Stimulated activated CD8-positive, alpha-beta memory T cell treated with anti-CD3 and anti-CD28 coated beads, Interleukin-12 subunit alpha, Interleukin-12 subunit beta, amount 100 ng/mL, for 24 hours (primary cell): Measurements from ENCODE around the gene UBTD1.

Experiments used
- DNase-seq: peaks from one replicate; pipeline ENCODE4 v3.0.0-alpha.2; 2020; ENCODE audit errors: extremely low read depth

Gene UBTD1

GRCh38 chr10:97483506-97483905 is 15.2 kb upstream of the UBTD1 start:
- DNase-seq = no peak

DNA sequence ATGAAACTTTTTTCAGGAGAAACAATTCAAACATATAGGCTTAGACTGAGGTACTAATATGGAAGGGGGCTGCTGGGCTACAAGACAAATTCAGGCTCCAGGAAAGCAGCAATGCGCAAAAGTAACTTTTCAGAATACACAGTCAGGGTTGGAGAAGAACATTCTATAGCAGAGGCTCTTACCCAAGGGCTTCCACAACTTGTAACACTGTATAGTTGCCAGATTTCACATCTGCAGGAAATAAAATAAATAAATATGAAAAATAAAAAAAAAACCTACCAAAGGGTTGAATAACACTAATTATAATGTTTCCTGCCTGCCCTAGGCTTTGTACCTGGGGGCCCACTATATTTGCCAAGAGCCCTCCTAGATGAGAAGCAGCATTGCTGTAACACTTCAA is 14.8 kb upstream of the UBTD1 start:
- DNase-seq = no peak

GRCh38 chr10:97485647-97486281 is 13.0 kb upstream of the UBTD1 start:
- DNase-seq = no peak

- no peak for DNase-seq
Observed at GRCh38 chr10:97490592-97490991, 8.1 kb upstream of the UBTD1 start.

- no peak for DNase-seq
Observed at GRCh38 chr10:97494151-97494550, 4.6 kb upstream of the UBTD1 start.

- no peak for DNase-seq
Observed at GRCh38 chr10:97494863-97495506, 3.7 kb upstream of the UBTD1 start.

- DNase-seq = peak; percentile 67
Observed at GRCh38 chr10:97497572-97498075, 1.1 kb upstream of the UBTD1 start.

DNA sequence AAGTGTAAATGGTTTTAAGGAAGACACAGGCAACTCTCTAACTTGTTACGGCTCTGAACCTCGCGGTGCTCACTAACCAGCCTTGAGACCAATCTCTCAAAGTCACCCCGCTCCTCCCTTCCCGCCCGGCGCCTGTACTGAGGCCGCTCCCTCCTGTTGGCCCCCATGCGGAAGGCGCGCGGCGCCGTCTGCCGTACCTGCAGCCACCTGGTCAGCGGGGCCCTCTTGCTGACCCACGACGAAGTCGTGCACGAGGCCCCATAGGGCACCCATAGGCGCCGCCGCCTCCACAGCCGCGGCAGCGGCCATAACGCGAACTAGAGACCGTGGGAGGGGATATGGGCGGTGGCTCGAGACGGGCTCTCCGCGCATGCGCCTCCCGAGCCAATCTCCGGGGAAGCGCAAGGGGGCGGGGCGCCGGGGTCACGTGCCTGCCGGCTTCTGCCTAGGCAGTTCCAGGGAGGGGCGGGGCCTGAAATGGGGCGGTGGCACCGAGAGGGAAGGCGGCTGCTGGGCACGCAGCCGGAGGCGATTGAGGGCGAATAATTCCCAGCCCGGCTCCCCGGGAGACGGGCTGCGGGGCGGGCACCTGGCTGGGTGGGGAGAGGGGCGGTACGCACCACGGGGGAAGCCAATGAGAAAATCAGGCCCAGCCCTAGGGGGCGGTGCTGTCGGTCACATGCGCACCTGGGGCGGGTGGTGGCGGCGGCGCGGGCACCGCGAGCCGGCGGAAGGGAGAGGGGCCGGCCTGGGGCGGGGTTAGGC is 466 bp upstream of the UBTD1 start, which contains the start of gene MMS19:
TSS of gene MMS19 (minus strand) at position 347 of the 765 bp plus-strand sequence. CDS start at position 309, 38 bp downstream.
- DNase-seq = peak; percentile 100

- DNase-seq = no peak
Observed at GRCh38 chr10:97499561-97500296, 1.0 kb downstream of the UBTD1 start.

GRCh38 chr10:97500297-97500575 is 1.5 kb downstream of the UBTD1 start:
- DNase-seq = no peak

DNA sequence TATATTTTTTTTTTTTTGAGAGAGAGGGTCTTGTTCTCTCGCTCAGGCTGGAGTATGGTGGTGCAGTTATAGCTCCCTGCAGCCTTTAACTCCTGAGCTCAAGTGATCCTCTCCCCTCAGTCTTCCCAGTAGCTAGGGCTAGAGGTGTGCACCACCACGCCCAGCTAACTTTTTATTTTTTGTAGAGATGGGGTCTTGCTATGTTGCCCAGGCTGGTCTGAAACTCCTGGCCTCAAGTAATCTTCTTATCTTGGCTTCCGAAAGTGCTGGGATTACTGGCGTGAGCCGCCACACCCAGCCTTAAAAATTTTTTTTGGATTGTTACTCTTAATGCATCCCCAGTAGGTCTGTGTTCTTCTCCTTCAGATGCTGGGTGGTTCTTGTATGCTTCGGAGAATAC is 4.2 kb downstream of the UBTD1 start:
- DNase-seq = no peak

- DNase-seq = no peak
Observed at GRCh38 chr10:97503406-97503805, 4.7 kb downstream of the UBTD1 start.

- DNase-seq = no peak
Observed at GRCh38 chr10:97505152-97505551, 6.4 kb downstream of the UBTD1 start.

DNA sequence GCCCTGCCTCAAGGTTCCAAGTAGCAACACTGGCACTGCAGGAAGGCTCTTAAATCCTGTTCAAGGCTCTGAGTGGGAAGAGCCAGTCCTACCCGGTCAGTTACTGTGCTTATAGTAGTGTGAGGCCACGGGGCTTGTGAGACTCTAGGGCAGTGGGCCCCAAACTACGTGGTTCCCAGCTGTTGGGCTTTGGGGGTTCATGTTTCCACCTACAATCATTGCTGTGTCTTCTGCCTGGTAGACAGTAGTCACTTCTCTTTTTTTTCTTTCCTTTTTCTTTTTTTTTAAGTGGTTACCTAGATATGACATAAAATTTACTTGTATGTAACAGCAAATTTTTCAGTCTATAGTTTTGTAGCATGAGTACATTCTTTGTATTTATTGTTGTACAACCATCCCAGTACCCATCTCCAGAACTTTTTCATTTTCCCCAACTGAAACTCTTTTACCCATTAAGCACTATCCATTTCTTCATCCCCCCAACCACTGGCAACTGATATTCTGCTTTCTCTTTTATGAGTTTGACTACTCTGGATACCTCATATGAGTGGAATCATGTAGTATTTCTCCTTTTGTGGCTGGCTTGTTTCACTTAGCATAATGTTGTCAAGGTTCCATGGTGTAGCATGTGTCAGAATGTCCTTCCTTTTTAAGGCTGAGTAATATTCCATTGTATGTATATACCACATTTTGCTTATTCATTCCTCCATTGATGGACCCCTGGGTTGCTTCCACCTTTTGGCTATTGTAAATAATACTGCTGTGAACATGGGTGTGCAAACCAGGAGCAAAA is 7.7 kb downstream of the UBTD1 start:
- no peak for DNase-seq

GRCh38 chr10:97508342-97508741 is 9.6 kb downstream of the UBTD1 start:
- no peak for DNase-seq

DNA sequence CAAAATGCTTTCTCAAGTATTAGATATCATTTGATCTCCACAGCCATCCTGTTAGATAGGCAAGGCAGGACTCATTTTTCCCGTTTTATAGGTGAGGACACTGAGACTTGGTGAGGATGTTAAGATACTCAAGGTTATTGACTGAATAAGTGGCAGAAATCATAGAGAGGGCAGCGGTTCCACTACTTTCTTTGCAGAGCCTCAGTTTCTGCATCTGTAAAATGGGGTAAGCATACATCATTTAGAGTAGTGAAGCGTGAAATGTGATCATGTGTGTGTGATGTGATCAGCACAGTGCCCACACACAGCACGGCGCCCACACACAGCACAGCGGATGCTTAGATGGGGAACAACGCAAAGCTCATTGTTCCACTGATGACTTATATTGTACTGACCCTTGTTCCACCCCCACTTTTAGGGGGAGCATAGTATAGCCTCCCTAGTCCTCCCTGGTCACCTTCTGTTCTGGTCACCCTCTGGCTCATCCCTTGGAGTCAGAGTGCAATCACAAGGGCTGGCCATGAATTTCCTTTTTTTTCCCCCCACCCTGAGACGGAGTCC is 10.5 kb downstream of the UBTD1 start:
- no peak for DNase-seq

GRCh38 chr10:97510686-97511085 is 12.0 kb downstream of the UBTD1 start:
- DNase-seq = no peak

- DNase-seq = no peak
Observed at GRCh38 chr10:97511711-97512440, 13.2 kb downstream of the UBTD1 start.

DNA sequence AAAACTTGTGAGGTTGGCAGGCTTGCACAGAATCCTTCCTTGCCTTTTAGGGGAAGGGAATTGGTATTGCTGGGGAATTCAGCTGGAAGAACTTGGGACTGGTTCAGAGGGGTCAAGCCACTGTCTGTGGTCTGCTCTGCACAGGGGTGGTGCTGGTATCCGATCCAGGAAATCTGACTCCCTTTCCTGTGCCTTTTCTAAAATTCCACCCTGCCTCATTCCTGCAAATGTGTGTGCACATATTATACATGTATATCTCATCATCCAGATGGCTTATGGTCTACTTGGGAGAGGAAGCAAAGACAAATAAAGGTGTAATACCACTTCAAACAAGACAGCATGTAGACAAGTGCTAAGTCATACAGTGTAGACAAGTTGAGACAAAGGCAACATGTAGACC is 14.3 kb downstream of the UBTD1 start:
- DNase-seq = no peak

GRCh38 chr10:97514344-97514743 is 15.6 kb downstream of the UBTD1 start:
- no peak for DNase-seq
